ENCODE results near the gene RAB29. TPM values are rescaled to one million over a fixed set of nuclear protein-coding genes. Genes with fewer than 3 reads are reported as not detected.

The RAB29 gene
- total and polyA plus RNA-seq, 2 donors (not counting 3 experiments of a cell fraction or from before 2014, with no cell fraction given) = 18.1 to 18.8 TPM

DNA sequence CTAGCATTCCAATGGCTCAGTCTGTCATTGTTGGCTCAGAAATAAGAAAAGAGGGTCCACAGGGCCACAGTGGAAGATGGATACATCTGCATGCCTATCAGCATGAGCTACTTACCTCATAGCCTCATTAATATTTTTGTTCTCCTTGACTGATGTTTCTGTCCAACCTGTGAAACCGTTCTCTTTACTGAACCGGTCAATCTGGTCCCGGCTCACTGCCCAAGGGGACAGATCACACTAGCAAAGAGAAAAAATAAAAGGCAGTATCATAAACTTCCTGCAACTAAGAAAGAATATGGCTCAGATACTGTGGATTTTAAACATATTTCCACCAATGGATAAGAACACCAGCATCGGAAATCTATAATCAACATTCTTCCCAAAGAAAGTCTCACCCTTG, 4.7 kb downstream of the RAB29 start:
- no peaks in the 10 kb centered on the region for H3K27me3 ChIP-seq (ENCODE audit: control insufficient read depth in 2 of 2, insufficient read depth in 2 of 2, low read length in 2 of 2)
- intact Hi-C loops (cut with micrococcal nuclease) = no loop called here
- no peaks in the 10 kb centered on the region for H4K20me1 ChIP-seq (replicated peaks; ENCODE audit: control insufficient read depth, extremely low read depth, insufficient read depth, low read length)
- no peak for TF ChIP-seq POLR2AphosphoS5 (IDR thresholded peaks at IDR 0.05; ENCODE audit: insufficient read depth, low read depth, low read length)
- no peak for TF ChIP-seq JUN (IDR thresholded peaks at IDR 0.05; ENCODE audit: borderline replicate concordance, insufficient read depth, insufficient read length, low read depth)
- TF ChIP-seq, protein P1, sequence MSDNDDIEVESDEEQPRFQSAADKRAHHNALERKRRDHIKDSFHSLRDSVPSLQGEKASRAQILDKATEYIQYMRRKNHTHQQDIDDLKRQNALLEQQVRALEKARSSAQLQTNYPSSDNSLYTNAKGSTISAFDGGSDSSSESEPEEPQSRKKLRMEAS (IDR thresholded peaks at IDR 0.05; ENCODE audit: insufficient read depth, insufficient read length) = no peak
- TF ChIP-seq POLR2A (IDR thresholded peaks at IDR 0.05; ENCODE audit: low read depth, low read length) = no peak
- TF ChIP-seq EZH2 (IDR thresholded peaks at IDR 0.05; ENCODE audit: borderline replicate concordance, low read depth, low read length, severe bottlenecking) = no peak
- TF ChIP-seq, protein P2, sequence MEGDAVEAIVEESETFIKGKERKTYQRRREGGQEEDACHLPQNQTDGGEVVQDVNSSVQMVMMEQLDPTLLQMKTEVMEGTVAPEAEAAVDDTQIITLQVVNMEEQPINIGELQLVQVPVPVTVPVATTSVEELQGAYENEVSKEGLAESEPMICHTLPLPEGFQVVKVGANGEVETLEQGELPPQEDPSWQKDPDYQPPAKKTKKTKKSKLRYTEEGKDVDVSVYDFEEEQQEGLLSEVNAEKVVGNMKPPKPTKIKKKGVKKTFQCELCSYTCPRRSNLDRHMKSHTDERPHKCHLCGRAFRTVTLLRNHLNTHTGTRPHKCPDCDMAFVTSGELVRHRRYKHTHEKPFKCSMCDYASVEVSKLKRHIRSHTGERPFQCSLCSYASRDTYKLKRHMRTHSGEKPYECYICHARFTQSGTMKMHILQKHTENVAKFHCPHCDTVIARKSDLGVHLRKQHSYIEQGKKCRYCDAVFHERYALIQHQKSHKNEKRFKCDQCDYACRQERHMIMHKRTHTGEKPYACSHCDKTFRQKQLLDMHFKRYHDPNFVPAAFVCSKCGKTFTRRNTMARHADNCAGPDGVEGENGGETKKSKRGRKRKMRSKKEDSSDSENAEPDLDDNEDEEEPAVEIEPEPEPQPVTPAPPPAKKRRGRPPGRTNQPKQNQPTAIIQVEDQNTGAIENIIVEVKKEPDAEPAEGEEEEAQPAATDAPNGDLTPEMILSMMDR (IDR thresholded peaks at IDR 0.05; ENCODE audit: extremely low read depth in 1 of 2, insufficient read depth in 1 of 2, low read depth in 1 of 2, low read length in 2 of 2) = no peak
- TF ChIP-seq GATA2 (IDR thresholded peaks at IDR 0.05; ENCODE audit: insufficient read depth, insufficient read length, low read depth, low read length) = no peak
- no peak for TF ChIP-seq FOS (IDR thresholded peaks at IDR 0.05; ENCODE audit: borderline replicate concordance, insufficient read depth, low read length)
- peaks cover 11% of the 10 kb centered on the region for H3K4me1 ChIP-seq (ENCODE audit: control insufficient read depth, extremely low read depth, insufficient read depth, low read length)
- H3K79me2 ChIP-seq (ENCODE audit: control insufficient read depth, insufficient read depth, low read length) = no peaks in the 10 kb centered on the region
- POLR2A ChIA-PET = no interaction called here
- no peak for DNase-seq (ENCODE audit: low read depth, low spot score)
- CTCF ChIA-PET = interaction anchor here (1.0 kb wide), 1 partner anchor 11 kb away, joined by 3 read pairs; no protein-coding TSS in a partner anchor
- H3K36me3 ChIP-seq (ENCODE audit: control insufficient read depth in 2 of 2, extremely low read depth in 1 of 2, insufficient read depth in 2 of 2, low read length in 2 of 2) = peaks cover 0 to 2% of the 10 kb centered on the region in 2 experiments
- H3K9me1 ChIP-seq (replicated peaks; ENCODE audit: control insufficient read depth, extremely low read depth, insufficient read depth, low read length) = no peaks in the 10 kb centered on the region
- H3K4me3 ChIP-seq (replicated peaks in 1 of 3; ENCODE audit: insufficient read depth in 1 of 3, low read depth in 1 of 3, low read length in 3 of 3) = no peak overlapping the region
- no peak overlapping the region for H3K27ac ChIP-seq (ENCODE audit: insufficient read depth, low read depth, low read length)
- H3K9ac ChIP-seq (replicated peaks; ENCODE audit: extremely low read depth, insufficient read depth, low read length) = no peak overlapping the region
- dilution Hi-C loops (cut with MboI; ENCODE audit: extremely low pct_ligation_motif_present, low sequenced_read_pairs) = no loop called here
- BruUV-seq (replicated peaks) = no TSS peak
- no peak overlapping the region for H2AFZ ChIP-seq (ENCODE audit: low read depth, low read length)
- H3K9me3 ChIP-seq (replicated peaks; ENCODE audit: control insufficient read depth, insufficient read depth, low read length) = no peaks in the 10 kb centered on the region
- H3K4me2 ChIP-seq (ENCODE audit: insufficient read depth, low read length) = no peak overlapping the region
- FAIRE-seq = no peak

All from endothelial cell of umbilical vein (primary cell).